Measurements from ENCODE around the gene GALNT17. TPM values are rescaled to one million over a fixed set of nuclear protein-coding genes. Genes with fewer than 3 reads are reported as not detected.

Gene GALNT17
- total RNA-seq, 1 donor from 2014 or later: not detected

GRCh38 chr7:71266912-71267311 lies 135.0 kb downstream of the GALNT17 start:
- Histone ChIP-seq H3K27me3 (ENCODE audit: control insufficient read depth, insufficient read depth, low read length) (no peaks in the 10 kb centered on the region), H3K36me3 (ENCODE audit: control insufficient read depth, insufficient read depth, low read length) (no peaks in the 10 kb centered on the region), H3K4me3 (ENCODE audit: low read depth, low read length) (no peak overlapping the region)
- FAIRE-seq: no peak
- no peak for TF ChIP-seq CTCF (IDR thresholded peaks at IDR 0.05; ENCODE audit: insufficient read depth, low read length, severe bottlenecking)
- no peak for DNase-seq (ENCODE audit: low read depth)

DNA sequence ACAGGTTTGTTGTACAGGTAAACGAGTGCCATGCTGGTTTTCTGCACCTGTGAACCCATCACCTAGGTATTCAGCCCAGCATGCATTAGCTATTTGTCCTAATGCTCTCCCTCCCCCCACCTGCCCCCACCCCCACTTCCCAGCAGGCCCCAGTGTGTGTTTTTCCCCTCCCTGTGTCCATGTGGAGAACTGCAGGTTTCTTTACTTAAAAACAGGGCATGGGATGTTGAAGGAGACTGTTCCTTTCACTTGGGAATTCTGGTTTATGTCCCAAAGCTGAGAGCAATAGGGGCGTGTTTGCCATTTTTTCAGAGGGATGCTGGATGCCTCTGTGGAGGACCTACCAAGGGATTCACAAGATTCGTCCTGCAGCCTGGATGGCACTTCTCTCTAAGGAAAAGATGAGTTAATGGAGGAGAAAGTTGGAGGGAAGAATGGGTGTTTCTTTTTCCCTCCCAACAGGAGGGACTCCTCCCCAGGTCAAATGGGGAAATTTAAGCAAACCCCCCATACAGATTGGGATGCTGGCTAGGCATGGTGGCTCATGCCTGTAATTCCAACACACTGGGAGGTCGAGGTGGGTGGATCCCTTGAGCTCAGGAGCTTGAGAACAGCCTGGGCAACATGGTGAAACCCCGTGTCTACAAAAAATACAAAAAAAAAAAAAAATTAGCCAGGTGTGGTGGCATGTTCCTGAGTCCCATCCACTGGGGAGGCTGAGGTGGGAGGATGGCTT lies 136.0 kb downstream of the GALNT17 start:
- DNase-seq (ENCODE audit: low read depth) (no peak), FAIRE-seq (no peak)
- no peak for TF ChIP-seq CTCF (IDR thresholded peaks at IDR 0.05; ENCODE audit: insufficient read depth, low read length, severe bottlenecking)
- H3K36me3 ChIP-seq (ENCODE audit: control insufficient read depth, insufficient read depth, low read length): no peaks in the 10 kb centered on the region
- H3K4me3 ChIP-seq (ENCODE audit: low read depth, low read length): no peak overlapping the region
- no peaks in the 10 kb centered on the region for H3K27me3 ChIP-seq (ENCODE audit: control insufficient read depth, insufficient read depth, low read length)

- Histone ChIP-seq H3K4me3 (ENCODE audit: low read depth, low read length) (no peak overlapping the region), H3K36me3 (ENCODE audit: control insufficient read depth, insufficient read depth, low read length) (no peaks in the 10 kb centered on the region), H3K27me3 (ENCODE audit: control insufficient read depth, insufficient read depth, low read length) (no peaks in the 10 kb centered on the region)
- DNase-seq (ENCODE audit: low read depth) (no peak), FAIRE-seq (no peak)
- no peak for TF ChIP-seq CTCF (IDR thresholded peaks at IDR 0.05; ENCODE audit: insufficient read depth, low read length, severe bottlenecking)
Observed at GRCh38 chr7:71270558-71270957, 138.6 kb downstream of the GALNT17 start.

- FAIRE-seq (no peak), DNase-seq (ENCODE audit: low read depth) (no peak)
- Histone ChIP-seq H3K36me3 (ENCODE audit: control insufficient read depth, insufficient read depth, low read length) (no peaks in the 10 kb centered on the region), H3K4me3 (ENCODE audit: low read depth, low read length) (no peak overlapping the region), H3K27me3 (ENCODE audit: control insufficient read depth, insufficient read depth, low read length) (no peaks in the 10 kb centered on the region)
- no peak for TF ChIP-seq CTCF (IDR thresholded peaks at IDR 0.05; ENCODE audit: insufficient read depth, low read length, severe bottlenecking)
Observed at GRCh38 chr7:71271203-71271602, 139.3 kb downstream of the GALNT17 start.

DNA sequence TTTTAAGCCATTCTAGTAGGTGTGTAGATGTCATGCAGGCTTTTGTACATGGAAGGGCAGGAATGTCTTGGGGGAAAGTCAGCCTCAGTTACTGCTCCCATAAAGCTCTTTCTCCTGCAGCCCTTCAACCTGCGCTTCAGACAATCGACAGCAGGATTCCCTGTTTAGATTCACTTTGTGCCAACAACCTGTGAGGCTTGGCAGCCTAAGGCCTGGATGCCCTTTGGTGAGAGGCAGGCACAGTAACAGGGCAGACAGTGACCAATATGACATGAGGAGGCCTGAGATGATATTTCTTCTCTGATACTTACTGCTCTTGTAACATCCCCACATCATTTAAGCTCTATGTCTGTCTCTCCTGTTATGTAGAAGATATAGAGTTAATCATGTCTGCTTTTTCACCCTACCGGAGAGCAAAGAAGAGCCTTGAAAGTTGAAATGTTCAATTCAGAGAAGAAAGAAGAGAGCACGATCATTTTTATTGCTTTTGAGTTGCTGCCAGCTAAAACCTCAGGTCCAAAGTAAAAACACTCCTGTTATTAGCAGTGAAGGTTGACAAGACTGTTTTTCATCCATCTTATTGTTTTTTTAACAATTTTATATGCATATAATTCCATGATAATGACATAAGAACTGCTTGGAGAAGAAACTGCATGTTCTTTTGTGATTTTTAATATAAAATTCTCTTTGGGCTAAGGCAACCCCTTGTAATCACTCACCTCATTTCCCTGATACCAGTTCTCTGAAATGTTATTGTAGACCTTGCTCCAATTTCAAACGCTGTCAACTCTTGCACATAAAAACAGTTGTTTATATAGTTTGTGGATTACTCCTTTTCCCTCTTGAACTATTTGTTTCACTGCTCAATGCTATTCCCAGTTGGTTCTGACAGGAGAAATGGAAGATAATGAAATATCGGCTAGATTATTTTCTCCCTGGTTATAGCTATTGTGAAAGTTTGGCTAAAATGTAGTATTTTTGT lies 140.9 kb downstream of the GALNT17 start:
- FAIRE-seq (no peak), DNase-seq (ENCODE audit: low read depth) (no peak)
- Histone ChIP-seq H3K36me3 (ENCODE audit: control insufficient read depth, insufficient read depth, low read length) (no peaks in the 10 kb centered on the region), H3K4me3 (ENCODE audit: low read depth, low read length) (no peak overlapping the region), H3K27me3 (ENCODE audit: control insufficient read depth, insufficient read depth, low read length) (no peaks in the 10 kb centered on the region)
- no peak for TF ChIP-seq CTCF (IDR thresholded peaks at IDR 0.05; ENCODE audit: insufficient read depth, low read length, severe bottlenecking)

Measured in bronchial epithelial cell (primary cell).